HG03159 (cell line): ENCODE data around the gene PRKCZ.
"Not testable (repeated sequence)": the region's sequence is repeated elsewhere in the genome, so short reads cannot be mapped to it uniquely, and the experiment has no call there.

ENCODE experiments used
- ATAC-seq: cut with Tn5 transposase; IDR thresholded peaks from one replicate; pipeline ENCODE4 v1.9.1; 2021; ENCODE audit warnings: mild to moderate bottlenecking, moderate library complexity; ENCODE audit not compliant: unreplicated experiment

PRKCZ gene

GRCh38 chr1:2130156-2130555 lies 79.9 kb downstream of the PRKCZ start:
- no peak for ATAC-seq

- ATAC-seq = no peak
Observed at GRCh38 chr1:2130871-2131289, 80.7 kb downstream of the PRKCZ start.

GRCh38 chr1:2132222-2133038 lies 82.2 kb downstream of the PRKCZ start:
- ATAC-seq = no peak

GRCh38 chr1:2133039-2133878 lies 83.0 kb downstream of the PRKCZ start:
- peak; percentile 83 for ATAC-seq

GRCh38 chr1:2133879-2134215 lies 83.6 kb downstream of the PRKCZ start:
- ATAC-seq = no peak

- ATAC-seq = no peak
Observed at GRCh38 chr1:2134266-2134620, 84.0 kb downstream of the PRKCZ start.

GRCh38 chr1:2134621-2135307 lies 84.6 kb downstream of the PRKCZ start:
- ATAC-seq = no peak

- ATAC-seq = no peak
Observed at GRCh38 chr1:2135441-2135841, 85.2 kb downstream of the PRKCZ start.

GRCh38 chr1:2135941-2136340 lies 85.7 kb downstream of the PRKCZ start:
- ATAC-seq = no peak

- no peak for ATAC-seq
Observed at GRCh38 chr1:2136386-2137235, 86.4 kb downstream of the PRKCZ start.

- no peak for ATAC-seq
Observed at GRCh38 chr1:2137257-2138121, 87.3 kb downstream of the PRKCZ start.

- not testable (repeated sequence) for ATAC-seq
Observed at GRCh38 chr1:2139156-2139555, 88.9 kb downstream of the PRKCZ start.

- no peak for ATAC-seq
Observed at GRCh38 chr1:2141025-2141424, 90.8 kb downstream of the PRKCZ start.

- ATAC-seq = no peak
Observed at GRCh38 chr1:2143814-2144500, 93.7 kb downstream of the PRKCZ start.

GRCh38 chr1:2144501-2145090 lies 94.4 kb downstream of the PRKCZ start:
- no peak for ATAC-seq

GRCh38 chr1:2145946-2146835 lies 96.0 kb downstream of the PRKCZ start:
- no peak for ATAC-seq

- ATAC-seq = no peak
Observed at GRCh38 chr1:2146836-2147517, 96.8 kb downstream of the PRKCZ start.
